Measurements from ENCODE around the gene SLC4A1. TPM values are rescaled to one million over a fixed set of nuclear protein-coding genes. Genes with fewer than 3 reads are reported as not detected.

The SLC4A1 gene
- polyA plus RNA-seq, 2 of the 4 experiments (the other 2 are of a cell fraction) = not detected

GRCh38 chr17:44205962-44206824 is 61.7 kb downstream of the SLC4A1 start:
- H3K4me2 ChIP-seq = no peak overlapping the region
- 73% methylated on average over 13 of the region's 13 CpGs for WGBS (ENCODE audit: missing lambda C conversion rate)
- no peak overlapping the region for H3K27ac ChIP-seq
- FAIRE-seq (no peak), ATAC-seq (0 out of 6 replicates have a peak, but pooled peaks have one; percentile 9 to 22), DNase-seq (ENCODE audit: low read depth in 1 of 2, low spot score in 1 of 2) (peak in 1 of 2 experiments; percentile 51)
- peaks cover 47% of the 10 kb centered on the region for H3K4me1 ChIP-seq
- ChIA-PET CTCF (interaction anchor here (0.8 to 9.4 kb wide), 13 partner anchors 9 to 317 kb away, joined by 3 to 159 read pairs (median 4); partner anchors contain the start of genes FAM171A2, GRN, SLC25A39 and UBTF), POLR2A (interaction anchor here (3.0 kb wide), 1 partner anchor 16 kb away, joined by 10 read pairs; no protein-coding TSS in a partner anchor)
- no peak for TF ChIP-seq JUNB (IDR thresholded peaks at IDR 0.05)
- TF ChIP-seq POLR2AphosphoS2 (conservative IDR thresholded peaks at IDR 0.05; ENCODE audit: low read length) = peak; percentile 62; the same call in 1 of the 2 replicates
- H3K9me3 ChIP-seq = no peaks in the 10 kb centered on the region
- H3K4me3 ChIP-seq = no peak overlapping the region

- CTCF ChIA-PET = interaction anchor here (0.8 to 5.2 kb wide), 14 partner anchors 7 to 147 kb away, joined by 3 to 68 read pairs (median 6); partner anchors contain the start of genes GRN and UBTF
- WGBS (ENCODE audit: missing lambda C conversion rate) = 59% methylated on average over 5 of the region's 5 CpGs
- POLR2A ChIA-PET = interaction anchor here (1.5 kb wide), 1 partner anchor 18 kb away, joined by 6 read pairs; the partner anchor contains the start of gene TMUB2
- no peak for DNase-seq (ENCODE audit: low read depth in 1 of 2, low spot score in 1 of 2)
- Histone ChIP-seq H3K9me3 (no peaks in the 10 kb centered on the region), H3K4me3 (no peak overlapping the region), H3K4me2 (peak overlapping the region; percentile 21; the same call in 2 of the 3 replicates), H3K4me1 (peaks cover 38% of the 10 kb centered on the region), H3K27ac (peak overlapping the region in 1 of 2 experiments; percentile 18; a peak in 1 of 6 replicates)
- FAIRE-seq = no peak
- ATAC-seq = no peak
- TF ChIP-seq POLR2AphosphoS2 (conservative IDR thresholded peaks at IDR 0.05; ENCODE audit: low read length) = peak; percentile 82; the same call in 1 of the 2 replicates
- no peak for TF ChIP-seq RNF2 (IDR thresholded peaks at IDR 0.05; ENCODE audit: borderline replicate concordance, low read depth)
- TF ChIP-seq ESRRA (IDR thresholded peaks at IDR 0.05; ENCODE audit: borderline replicate concordance, low read length) = no peak
- no peak for TF ChIP-seq FOSL2 (IDR thresholded peaks at IDR 0.05)
- no peak; the same call in 1 of the 2 replicates for TF ChIP-seq FOSL2 (CRISPR knock-in tag; IDR thresholded peaks at IDR 0.05)
- no peak for TF ChIP-seq NFE2L2 (conservative IDR thresholded peaks at IDR 0.05; ENCODE audit: low read length)
These were observed 63.5 kb downstream of the SLC4A1 start for GRCh38 chr17:44204441-44204882.

GRCh38 chr17:44203731-44204440 is 64.0 kb downstream of the SLC4A1 start:
- Histone ChIP-seq H3K4me2 (peak overlapping the region; percentile 21; the same call in 2 of the 3 replicates), H3K9me3 (no peaks in the 10 kb centered on the region), H3K4me1 (peaks cover 33% of the 10 kb centered on the region), H3K4me3 (no peak overlapping the region), H3K27ac (peak overlapping the region in 1 of 2 experiments; percentile 18; a peak in 1 of 6 replicates)
- WGBS (ENCODE audit: missing lambda C conversion rate) = 57% methylated on average over 9 of the region's 9 CpGs
- FAIRE-seq = no peak
- TF ChIP-seq CTCF (IDR thresholded peaks at IDR 0.05) = peak; percentile 61
- no peak for TF ChIP-seq EHMT2 (IDR thresholded peaks at IDR 0.05; ENCODE audit: low read depth)
- TF ChIP-seq ZC3H11A (IDR thresholded peaks at IDR 0.05) = no peak
- TF ChIP-seq PHF8 (IDR thresholded peaks at IDR 0.05; ENCODE audit: borderline replicate concordance, low read depth) = no peak
- TF ChIP-seq RAD21 (conservative IDR thresholded peaks at IDR 0.05 in 1 of 2, IDR thresholded peaks at IDR 0.05 in 1 of 2) = peak; percentile 27 to 50; a peak in 3 of 5 replicates
- TF ChIP-seq HDAC2 (IDR thresholded peaks at IDR 0.05) = no peak
- no peak for TF ChIP-seq NFE2L2 (conservative IDR thresholded peaks at IDR 0.05; ENCODE audit: low read length)
- no peak for TF ChIP-seq HOXB5 (CRISPR knock-in tag; IDR thresholded peaks at IDR 0.05)
- TF ChIP-seq POLR2AphosphoS2 (conservative IDR thresholded peaks at IDR 0.05; ENCODE audit: low read length) = no peak
- TF ChIP-seq KDM5A (IDR thresholded peaks at IDR 0.05) = no peak
- TF ChIP-seq CBX2 (IDR thresholded peaks at IDR 0.05; ENCODE audit: borderline replicate concordance, low read depth) = no peak
- TF ChIP-seq CEBPB (IDR thresholded peaks at IDR 0.05) = peak; percentile 3 to 88; a peak in 2 of 4 replicates
- TF ChIP-seq JUN (IDR thresholded peaks at IDR 0.05) = 0 out of 5 replicates have a peak, but pooled peaks of 1 of the 2 experiments have one; percentile 1
- TF ChIP-seq EP300 (IDR thresholded peaks at IDR 0.05) = no peak
- TF ChIP-seq BCL3 (IDR thresholded peaks at IDR 0.05) = no peak
- TF ChIP-seq CHD4 (IDR thresholded peaks at IDR 0.05; ENCODE audit: borderline replicate concordance) = no peak
- TF ChIP-seq MYC (IDR thresholded peaks at IDR 0.05; ENCODE audit: borderline replicate concordance, low read length) = no peak
- peak; percentile 64 to 76 for DNase-seq (ENCODE audit: low read depth in 1 of 2, low spot score in 1 of 2)
- ChIA-PET POLR2A (interaction anchor here (1.5 kb wide), 1 partner anchor 17 kb away, joined by 6 read pairs; the partner anchor contains the start of gene TMUB2), CTCF (interaction anchor here (0.6 to 5.2 kb wide), 18 partner anchors 8 to 147 kb away, joined by 3 to 68 read pairs (median 4); partner anchors contain the start of genes GRN and UBTF)
- no peak for ATAC-seq
